PC-9 (cell line): ENCODE measurements around the gene RUNX2. TPM values are rescaled to one million over a fixed set of nuclear protein-coding genes. Genes with fewer than 3 reads are reported as not detected.

ENCODE experiments used
- BruUV-seq: library from RNA; stranded (reverse); fragments of 400-500 nt; replicated peaks from 2 replicates; lab custom pipeline; 2021; lab: Mats Ljungman, UMichigan
- CTCF ChIA-PET: fragments of 300-600 bp; sonication (Branson Sonifier 250); formaldehyde crosslinking; loops from one replicate; lab custom pipeline; 2022; ENCODE audit warnings: antibody characterized with exemption; lab: Charles Lee
- POLR2A ChIA-PET: fragments of 300-600 bp; sonication (Branson Sonifier 250); formaldehyde crosslinking; loops from one replicate; lab custom pipeline; 2022; ENCODE audit warnings: antibody characterized with exemption; ENCODE audit not compliant: unreplicated experiment; lab: Charles Lee
- DNase-seq, 2 experiments: peaks; one replicate each; pipeline versions ENCODE4 v3.0.0 to v3.0.0-alpha.2; 2015 to 2022; ENCODE audit warnings: mixed read lengths in 1 of 2
- H2AFZ ChIP-seq: fragments of 200-600 bp; sonication (generic); 2 replicates; pipeline ENCODE4 v1.8.1; 2017; ENCODE audit warnings: antibody characterized with exemption
- H3F3A ChIP-seq: fragments of 200-600 bp; sonication (generic); 2 replicates; pipeline ENCODE4 v1.8.1; 2017; ENCODE audit warnings: antibody characterized with exemption, mild to moderate bottlenecking, low read depth; ENCODE audit not compliant: insufficient read depth
- H3K27ac ChIP-seq: fragments of 200-600 bp; sonication (generic); 2 replicates; pipeline ENCODE4 v1.6.1; 2016; ENCODE audit warnings: mixed run types
- H3K27me3 ChIP-seq: fragments of 200-600 bp; sonication (generic); 2 replicates; pipeline ENCODE4 v1.6.1; 2016; ENCODE audit warnings: low read depth, mixed run types; ENCODE audit not compliant: insufficient read depth
- H3K36me3 ChIP-seq: fragments of 200-600 bp; sonication (generic); 2 replicates; pipeline ENCODE4 v1.6.1; 2016; ENCODE audit warnings: low read depth, mixed run types
- H3K4me1 ChIP-seq: fragments of 200-600 bp; sonication (generic); replicated peaks from 2 replicates; pipeline ENCODE4 v1.6.1; 2016; ENCODE audit warnings: mixed run types; ENCODE audit not compliant: insufficient read depth
- H3K4me2 ChIP-seq: fragments of 200-600 bp; sonication (generic); 2 replicates; pipeline ENCODE4 v1.6.1; 2017; ENCODE audit warnings: mixed run types
- H3K4me3 ChIP-seq: fragments of 200-600 bp; sonication (generic); 2 replicates; pipeline ENCODE4 v1.6.1; 2016; ENCODE audit warnings: mixed run types
- H3K79me2 ChIP-seq: fragments of 200-600 bp; sonication (generic); 2 replicates; pipeline ENCODE4 v1.6.1; 2017; ENCODE audit warnings: low read depth, mixed run types
- H3K9me2 ChIP-seq: fragments of 200-600 bp; sonication (generic); 2 replicates; pipeline ENCODE4 v1.8.1; 2017; ENCODE audit warnings: mild to moderate bottlenecking; ENCODE audit not compliant: insufficient read depth
- H3K9me3 ChIP-seq: fragments of 200-600 bp; sonication (generic); 2 replicates; pipeline ENCODE4 v1.8.1; 2016; ENCODE audit warnings: low read depth; ENCODE audit not compliant: insufficient read depth
- H4K20me1 ChIP-seq: fragments of 200-600 bp; sonication (generic); 2 replicates; pipeline ENCODE4 v1.8.1; 2017; ENCODE audit not compliant: insufficient read depth
- CTCF ChIP-seq: fragments of 200-600 bp; sonication (generic); conservative IDR thresholded peaks from 2 replicates; pipeline ENCODE4 v1.6.1; 2017; ENCODE audit warnings: mixed run types, antibody characterized with exemption, mild to moderate bottlenecking, moderate library complexity
- EZH2 ChIP-seq: fragments of 200-600 bp; sonication (generic); IDR thresholded peaks from 2 replicates; pipeline ENCODE4 v1.8.0; 2017; ENCODE audit warnings: antibody characterized with exemption, low read depth
- intact Hi-C: fragments of 100-400 bp; cut with micrococcal nuclease; formaldehyde crosslinking; loops from one replicate; pipeline ENCODE4 v1.10.0; 2022; ENCODE audit not compliant: unreplicated experiment
- total RNA-seq: library from RNA; stranded (reverse); gene quantifications from 2 replicates; pipeline ENCODE4 v1.2.3, GENCODE V29; 2021

RUNX2 gene
- total RNA-seq, 1 experiment from 2014 or later, result 12.5 TPM

- Histone ChIP-seq H3K79me2 (no peaks in the 10 kb centered on the region), H2AFZ (no peak overlapping the region), H3K27me3 (no peaks in the 10 kb centered on the region), H3K9me2 (no peaks in the 10 kb centered on the region), H3F3A (peaks cover 23% of the 10 kb centered on the region), H3K4me2 (no peak overlapping the region), H3K36me3 (no peaks in the 10 kb centered on the region), H3K4me3 (no peak overlapping the region), H3K27ac (no peak overlapping the region), H3K4me1 (peaks cover 36% of the 10 kb centered on the region), H4K20me1 (no peaks in the 10 kb centered on the region), H3K9me3 (no peaks in the 10 kb centered on the region)
- intact Hi-C loops, result loop anchor here (5.0 kb wide), 1 partner anchor 203 kb away; no protein-coding TSS in a partner anchor
- no peak for TF ChIP-seq EZH2
- TF ChIP-seq CTCF, result no peak
- ChIA-PET CTCF (interaction anchor here (0.6 kb wide), 1 partner anchor 205 kb away, joined by 3 read pairs; no protein-coding TSS in a partner anchor), POLR2A (no interaction called here)
- no TSS peak for BruUV-seq
- DNase-seq, result no peak
Measured at GRCh38 chr6:45509426-45509825, 181.3 kb downstream of the RUNX2 start.

GRCh38 chr6:45512717-45513116, 184.6 kb downstream of the RUNX2 start:
- H3K9me3 ChIP-seq, result no peaks in the 10 kb centered on the region
- no peak for TF ChIP-seq CTCF
- TF ChIP-seq EZH2, result no peak
- no peaks in the 10 kb centered on the region for H3K79me2 ChIP-seq
- H3K4me2 ChIP-seq, result no peak overlapping the region
- no peaks in the 10 kb centered on the region for H4K20me1 ChIP-seq
- BruUV-seq, result no TSS peak
- H2AFZ ChIP-seq, result no peak overlapping the region
- ChIA-PET POLR2A (no interaction called here), CTCF (no interaction called here)
- peaks cover 8% of the 10 kb centered on the region; the same call in 1 of the 2 replicates for H3K36me3 ChIP-seq
- no peaks in the 10 kb centered on the region for H3K27me3 ChIP-seq
- no peak for DNase-seq
- H3K9me2 ChIP-seq, result no peaks in the 10 kb centered on the region
- no peak overlapping the region for H3K4me3 ChIP-seq
- no peak overlapping the region for H3K27ac ChIP-seq
- peaks cover 9% of the 10 kb centered on the region for H3F3A ChIP-seq
- peaks cover 14% of the 10 kb centered on the region for H3K4me1 ChIP-seq
- intact Hi-C loops, result no loop called here

- no TSS peak for BruUV-seq
- Histone ChIP-seq H3K27me3 (no peaks in the 10 kb centered on the region), H3K9me2 (no peaks in the 10 kb centered on the region), H4K20me1 (no peaks in the 10 kb centered on the region), H3K9me3 (no peaks in the 10 kb centered on the region), H3K4me2 (no peak overlapping the region), H3K4me1 (peaks cover 9% of the 10 kb centered on the region; the same call in 1 of the 2 replicates), H3K27ac (no peak overlapping the region), H3K36me3 (peaks cover 8% of the 10 kb centered on the region; the same call in 1 of the 2 replicates), H3K79me2 (no peaks in the 10 kb centered on the region), H2AFZ (no peak overlapping the region), H3K4me3 (no peak overlapping the region), H3F3A (peaks cover 4% of the 10 kb centered on the region; the same call in 1 of the 2 replicates)
- CTCF ChIA-PET, result no interaction called here
- no peak for DNase-seq
- intact Hi-C loops, result no loop called here
- POLR2A ChIA-PET, result no interaction called here
- TF ChIP-seq EZH2 (no peak), CTCF (no peak)
Measured at GRCh38 chr6:45513213-45513618, 185.1 kb downstream of the RUNX2 start.
